Measurements from ENCODE around the gene PDGFRA.
"Not testable (repeated sequence)": the region's sequence is repeated elsewhere in the genome, so short reads cannot be mapped to it uniquely, and the experiment has no call there.

- TF ChIP-seq CTCF (conservative IDR thresholded peaks at IDR 0.05 in 1 of 2, IDR thresholded peaks at IDR 0.05 in 1 of 2; ENCODE audit: low read depth in 1 of 2, low read length in 2 of 2); EZH2 (IDR thresholded peaks at IDR 0.05; ENCODE audit: low read length, missing control alignments): not testable (repeated sequence)
Observed at GRCh38 chr4:54236316-54236715, 7.2 kb downstream of the PDGFRA start.
